SK-N-SH (cell line): ENCODE data around the gene SPEF2. TPM values are rescaled to one million over a fixed set of nuclear protein-coding genes. Genes with fewer than 3 reads are reported as not detected.

Source experiments
- CTCF ChIA-PET: fragments of 300-600, 350-600 bp; formaldehyde crosslinking; extraction: SDS; loops from one replicate; lab custom pipeline; 2021; lab: Yijun Ruan, JAX
- POLR2A ChIA-PET: fragments of 350-600 bp; sonication (Branson Sonifier 250); formaldehyde crosslinking; extraction: SDS; loops from one replicate; lab custom pipeline; 2020; ENCODE audit warnings: antibody characterized with exemption, inconsistent platforms; lab: Yijun Ruan, JAX
- DNase-seq: peaks from one replicate; pipeline ENCODE4 v3.0.0; 2012
- H2AFZ ChIP-seq: fragments of 200-600 bp; sonication (generic); 2 replicates; pipeline ENCODE4 v1.8.1; 2016; ENCODE audit warnings: antibody characterized with exemption, mild to moderate bottlenecking, low read depth
- H3F3A ChIP-seq: fragments of 200-600 bp; sonication (generic); replicated peaks from 2 replicates; pipeline ENCODE3; 2016; ENCODE audit warnings: antibody characterized with exemption, mild to moderate bottlenecking; ENCODE audit not compliant: insufficient read depth
- H3K27ac ChIP-seq, 2 experiments: fragments of 200-500 bp in 1 of 2; fragments of 200-600 bp in 1 of 2; sonication (Bioruptor generic) in 1 of 2; sonication (generic), shearing (Covaris generic) in 1 of 2; 2 replicates each; pipeline versions ENCODE4 v1.5.1 to v1.6.1; 2014 to 2016; ENCODE audit warnings: low read depth in 2 of 2, inconsistent platforms in 1 of 2, low read length in 1 of 2, mild to moderate bottlenecking in 1 of 2, mixed read lengths in 1 of 2
- H3K27me3 ChIP-seq: fragments of 200-600 bp; sonication (generic), shearing (Covaris generic); 2 replicates; pipeline ENCODE4 v1.6.1; 2016; ENCODE audit warnings: mixed run types; ENCODE audit not compliant: insufficient read depth
- H3K36me3 ChIP-seq, 2 experiments: fragments of 200-500 bp in 1 of 2; fragments of 200-600 bp in 1 of 2; sonication (Bioruptor generic) in 1 of 2; sonication (generic) in 1 of 2; replicated peaks in 1 of 2; 2 replicates each; pipeline versions ENCODE3 to v1.5.1; 2014 to 2016; ENCODE audit warnings: low read length in 1 of 2, mild to moderate bottlenecking in 1 of 2; ENCODE audit not compliant: insufficient read depth in 2 of 2, control insufficient read depth in 1 of 2
- H3K4me1 ChIP-seq, 2 experiments: fragments of 200-500 bp in 1 of 2; fragments of 200-600 bp in 1 of 2; sonication (Bioruptor generic) in 1 of 2; sonication (generic), shearing (Covaris generic) in 1 of 2; 2 replicates each; pipeline versions ENCODE4 v1.5.1 to v1.6.1; 2014 to 2016; ENCODE audit warnings: low read depth in 1 of 2, low read length in 1 of 2, mixed run types in 1 of 2; ENCODE audit not compliant: insufficient read depth in 2 of 2, control insufficient read depth in 1 of 2
- H3K4me2 ChIP-seq: fragments of 200-600 bp; sonication (generic), shearing (Covaris generic); 2 replicates; pipeline ENCODE4 v1.6.1; 2017; ENCODE audit warnings: mixed run types
- H3K4me3 ChIP-seq, 2 experiments: fragments of 200-500 bp in 1 of 2; fragments of 200-600 bp in 1 of 2; sonication (Bioruptor generic) in 1 of 2; sonication (generic), shearing (Covaris generic) in 1 of 2; 2 replicates each; pipeline versions ENCODE4 v1.5.1 to v1.8.1; 2014 to 2016; ENCODE audit warnings: low read depth in 2 of 2, inconsistent platforms in 1 of 2, low read length in 1 of 2, mild to moderate bottlenecking in 1 of 2, mixed read lengths in 1 of 2, moderate library complexity in 1 of 2
- H3K79me2 ChIP-seq: fragments of 200-600 bp; sonication (generic); 2 replicates; pipeline ENCODE4 v1.8.1; 2017; ENCODE audit warnings: mild to moderate bottlenecking; ENCODE audit not compliant: insufficient read depth
- H3K9ac ChIP-seq: fragments of 200-600 bp; sonication (generic); 2 replicates; pipeline ENCODE4 v1.6.1; 2017; ENCODE audit warnings: mixed run types
- H3K9me2 ChIP-seq: fragments of 200-600 bp; sonication (generic); 2 replicates; pipeline ENCODE4 v1.6.1; 2017; ENCODE audit warnings: mixed run types
- H3K9me3 ChIP-seq: fragments of 200-600 bp; sonication (generic); 2 replicates; pipeline ENCODE4 v1.6.1; 2017; ENCODE audit warnings: mixed run types, mild to moderate bottlenecking, moderate library complexity
- H4K20me1 ChIP-seq: fragments of 200-600 bp; sonication (generic); 2 replicates; pipeline ENCODE4 v1.6.1; 2017; ENCODE audit warnings: mild to moderate bottlenecking, mixed run types; ENCODE audit not compliant: insufficient read depth
- ELF1 ChIP-seq: IDR thresholded peaks from 2 replicates; pipeline ENCODE4 v1.4.0; 2012
- EP300 ChIP-seq, 2 experiments: IDR thresholded peaks; 2 replicates each; pipeline versions ENCODE4 v1.4.0 to v1.6.1; 2012; ENCODE audit warnings: borderline replicate concordance in 1 of 2, low read depth in 1 of 2, low read length in 1 of 2
- EZH2phosphoT487 ChIP-seq: fragments of 200-600 bp; sonication (generic); IDR thresholded peaks from 2 replicates; pipeline ENCODE4 v1.6.1; 2017; ENCODE audit warnings: low read depth, mixed run types, mild to moderate bottlenecking, antibody characterized with exemption, moderate library complexity, borderline replicate concordance
- FOXM1 ChIP-seq: IDR thresholded peaks from 2 replicates; pipeline ENCODE4 v1.4.0; 2012; ENCODE audit warnings: low read depth, mild to moderate bottlenecking
- GABPA ChIP-seq: IDR thresholded peaks from 2 replicates; pipeline ENCODE4 v1.4.0; 2012; ENCODE audit warnings: low read depth, mild to moderate bottlenecking
- GATA2 ChIP-seq: sonication (generic); formaldehyde crosslinking; IDR thresholded peaks from 2 replicates; pipeline ENCODE4 v1.5.0; 2020; ENCODE audit warnings: mild to moderate bottlenecking, missing genetic modification reagents
- JUND ChIP-seq: IDR thresholded peaks from 2 replicates; pipeline ENCODE4 v1.4.0; 2012
- MEF2A ChIP-seq: IDR thresholded peaks from 2 replicates; pipeline ENCODE4 v1.4.0; 2012; ENCODE audit warnings: low read depth, borderline replicate concordance
- MXI1 ChIP-seq: IDR thresholded peaks from 2 replicates; pipeline ENCODE4 v1.6.1; 2012; ENCODE audit warnings: mild to moderate bottlenecking, low read depth, low read length, improper control_type of control experiment
- NFIC ChIP-seq: IDR thresholded peaks from 2 replicates; pipeline ENCODE4 v1.4.0; 2012; ENCODE audit warnings: borderline replicate concordance
- RAD21 ChIP-seq: IDR thresholded peaks from 2 replicates; pipeline ENCODE4 v1.6.1; 2012; ENCODE audit warnings: mild to moderate bottlenecking, low read length
- RXRA ChIP-seq: IDR thresholded peaks from 2 replicates; pipeline ENCODE4 v1.4.0; 2012; ENCODE audit warnings: low read depth, mild to moderate bottlenecking, borderline replicate concordance
- TAF1 ChIP-seq: IDR thresholded peaks from 2 replicates; pipeline ENCODE4 v1.6.1; 2012; ENCODE audit warnings: low read depth, mild to moderate bottlenecking, low read length, moderate library complexity, borderline replicate concordance
- TCF12 ChIP-seq: IDR thresholded peaks from 2 replicates; pipeline ENCODE4 v1.4.0; 2012
- USF1 ChIP-seq: IDR thresholded peaks from 2 replicates; pipeline ENCODE4 v1.4.0; 2012; ENCODE audit warnings: low read depth, borderline replicate concordance
- USF2 ChIP-seq: fragments of 150-350 bp; IDR thresholded peaks from 2 replicates; pipeline ENCODE4 v1.6.1; 2017; ENCODE audit warnings: antibody characterized with exemption, low read length, low read depth, borderline replicate concordance
- YY1 ChIP-seq: IDR thresholded peaks from 2 replicates; pipeline ENCODE4 v1.4.0; 2012; ENCODE audit warnings: low read depth, mild to moderate bottlenecking
- WGBS: methylation state at CpG from one replicate; pipeline ENCODE4 v1.1.6; 2017; ENCODE audit warnings: low lambda C conversion rate; 5-methylcytosine and 5-hydroxymethylcytosine counted together
- polyA plus RNA-seq, 3 experiments: library from polyadenylated mRNA; depleted of rRNA; stranded (reverse); fragments of >200 nt; gene quantifications; 2 replicates each; pipeline ENCODE4 v1.2.3, GENCODE V29; 2012
- TF ChIP-seq, protein P1 (sequence below): IDR thresholded peaks from 2 replicates; pipeline ENCODE4 v1.4.0; 2012; ENCODE audit warnings: low read depth
- TF ChIP-seq, protein P2 (sequence below): IDR thresholded peaks from 2 replicates; pipeline ENCODE4 v1.6.1; 2012; ENCODE audit warnings: mild to moderate bottlenecking, low read depth, low read length, moderate library complexity

The SPEF2 gene
- polyA plus RNA-seq, 1 of the 3 experiments (the other 2 are of a cell fraction): 1.6 TPM

GRCh38 chr5:35856765-35857351 is 239.2 kb downstream of the SPEF2 start, which contains the start of gene IL7R:
TSS of gene IL7R (plus strand) at chr5:35856891. CDS start at chr5:35856978, 87 bp downstream.
- DNase-seq: no peak
- H3K36me3 ChIP-seq: no peaks in the 10 kb centered on the region

DNA sequence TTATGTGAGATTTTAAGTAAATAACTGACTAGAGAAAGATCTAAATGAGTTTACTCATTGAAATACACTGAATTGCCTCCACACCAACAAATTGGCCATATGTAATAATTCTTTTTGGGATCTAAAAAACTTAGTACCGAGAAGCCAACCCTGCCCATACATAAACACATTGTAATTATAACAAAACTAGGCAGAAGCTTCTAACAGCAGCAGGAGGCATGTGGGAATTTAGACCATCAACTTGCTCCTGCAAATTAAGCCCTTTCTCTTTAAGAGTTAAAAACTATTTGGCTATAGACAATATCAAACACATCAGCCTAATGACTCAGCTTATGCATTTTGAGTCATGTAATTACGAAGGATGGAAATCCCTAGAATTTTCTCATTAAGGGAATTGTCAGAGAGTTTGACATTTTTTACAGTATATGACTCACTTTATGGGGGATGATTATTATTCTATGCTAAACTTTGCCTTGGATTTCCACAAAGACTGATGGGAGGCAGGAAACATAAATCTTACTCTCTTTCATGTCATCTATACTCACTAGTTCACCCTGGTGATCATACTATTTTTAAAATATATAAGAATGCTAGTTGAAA is 240.0 kb downstream of the SPEF2 start:
- H3K9me3 ChIP-seq: no peaks in the 10 kb centered on the region
- H3K4me3 ChIP-seq: peak overlapping the region in 1 of 2 experiments; percentile 13; a peak in 2 of 4 replicates
- peaks cover 0 to 38% of the 10 kb centered on the region in 2 experiments; a peak in 2 of 4 replicates for H3K4me1 ChIP-seq
- ChIA-PET POLR2A (no interaction called here), CTCF (no interaction called here)
- H3K4me2 ChIP-seq: peak overlapping the region; percentile 61; the same call in 1 of the 2 replicates
- peaks cover 6% of the 10 kb centered on the region; the same call in 1 of the 2 replicates for H3K79me2 ChIP-seq
- peak overlapping the region; percentile 55 to 87; a peak in 3 of 4 replicates for H3K27ac ChIP-seq
- no peaks in the 10 kb centered on the region for H3K27me3 ChIP-seq
- H4K20me1 ChIP-seq: no peaks in the 10 kb centered on the region
- H3K36me3 ChIP-seq: no peaks in the 10 kb centered on the region
- H3F3A ChIP-seq: peaks cover 21% of the 10 kb centered on the region
- peak overlapping the region; percentile 51; the same call in 1 of the 2 replicates for H3K9ac ChIP-seq
- no peak for DNase-seq
- H2AFZ ChIP-seq: peak overlapping the region; percentile 52; the same call in 1 of the 2 replicates
- H3K9me2 ChIP-seq: no peaks in the 10 kb centered on the region
- 14% methylated on average over 2 of the region's 2 CpGs for WGBS
- no peak for TF ChIP-seq YY1
- no peak for TF ChIP-seq USF1
- TF ChIP-seq TCF12: peak; percentile 82
- no peak for TF ChIP-seq EZH2phosphoT487
- no peak for TF ChIP-seq GABPA
- TF ChIP-seq GATA2: no peak
- peak; percentile 65; the same call in 1 of the 2 replicates for TF ChIP-seq FOXM1
- peak; percentile 65; the same call in 1 of the 2 replicates for TF ChIP-seq NFIC
- TF ChIP-seq JUND: peak; percentile 93
- no peak for TF ChIP-seq USF2
- peak in 1 of 2 experiments; percentile 89; a peak in 2 of 4 replicates for TF ChIP-seq EP300 (IDR thresholded peaks at IDR 0.05; ENCODE audit: borderline replicate concordance in 1 of 2, low read depth in 1 of 2, low read length in 1 of 2)
- TF ChIP-seq MXI1: no peak
- TF ChIP-seq RAD21: no peak
- no peak for TF ChIP-seq TAF1

More at GRCh38 chr5:35856765-35857351, 239.2 kb downstream of the SPEF2 start, which contains the start of gene IL7R:
- peak within 1 kb of the TSS; percentile 66 for H2AFZ ChIP-seq
- CTCF ChIA-PET: no interaction called here
- H4K20me1 ChIP-seq: no peaks in the 10 kb centered on the region
- POLR2A ChIA-PET: no interaction called here
- TF ChIP-seq, protein P1, sequence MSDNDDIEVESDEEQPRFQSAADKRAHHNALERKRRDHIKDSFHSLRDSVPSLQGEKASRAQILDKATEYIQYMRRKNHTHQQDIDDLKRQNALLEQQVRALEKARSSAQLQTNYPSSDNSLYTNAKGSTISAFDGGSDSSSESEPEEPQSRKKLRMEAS: no peak
- TF ChIP-seq MEF2A: no peak
- no peak for TF ChIP-seq ELF1
- TF ChIP-seq EP300 (IDR thresholded peaks at IDR 0.05; ENCODE audit: borderline replicate concordance in 1 of 2, low read depth in 1 of 2, low read length in 1 of 2): no peak
- TF ChIP-seq NFIC: no peak
- TF ChIP-seq RXRA: no peak
- TF ChIP-seq, protein P2, sequence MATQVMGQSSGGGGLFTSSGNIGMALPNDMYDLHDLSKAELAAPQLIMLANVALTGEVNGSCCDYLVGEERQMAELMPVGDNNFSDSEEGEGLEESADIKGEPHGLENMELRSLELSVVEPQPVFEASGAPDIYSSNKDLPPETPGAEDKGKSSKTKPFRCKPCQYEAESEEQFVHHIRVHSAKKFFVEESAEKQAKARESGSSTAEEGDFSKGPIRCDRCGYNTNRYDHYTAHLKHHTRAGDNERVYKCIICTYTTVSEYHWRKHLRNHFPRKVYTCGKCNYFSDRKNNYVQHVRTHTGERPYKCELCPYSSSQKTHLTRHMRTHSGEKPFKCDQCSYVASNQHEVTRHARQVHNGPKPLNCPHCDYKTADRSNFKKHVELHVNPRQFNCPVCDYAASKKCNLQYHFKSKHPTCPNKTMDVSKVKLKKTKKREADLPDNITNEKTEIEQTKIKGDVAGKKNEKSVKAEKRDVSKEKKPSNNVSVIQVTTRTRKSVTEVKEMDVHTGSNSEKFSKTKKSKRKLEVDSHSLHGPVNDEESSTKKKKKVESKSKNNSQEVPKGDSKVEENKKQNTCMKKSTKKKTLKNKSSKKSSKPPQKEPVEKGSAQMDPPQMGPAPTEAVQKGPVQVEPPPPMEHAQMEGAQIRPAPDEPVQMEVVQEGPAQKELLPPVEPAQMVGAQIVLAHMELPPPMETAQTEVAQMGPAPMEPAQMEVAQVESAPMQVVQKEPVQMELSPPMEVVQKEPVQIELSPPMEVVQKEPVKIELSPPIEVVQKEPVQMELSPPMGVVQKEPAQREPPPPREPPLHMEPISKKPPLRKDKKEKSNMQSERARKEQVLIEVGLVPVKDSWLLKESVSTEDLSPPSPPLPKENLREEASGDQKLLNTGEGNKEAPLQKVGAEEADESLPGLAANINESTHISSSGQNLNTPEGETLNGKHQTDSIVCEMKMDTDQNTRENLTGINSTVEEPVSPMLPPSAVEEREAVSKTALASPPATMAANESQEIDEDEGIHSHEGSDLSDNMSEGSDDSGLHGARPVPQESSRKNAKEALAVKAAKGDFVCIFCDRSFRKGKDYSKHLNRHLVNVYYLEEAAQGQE: no peak
- no peak for TF ChIP-seq TAF1
- no peaks in the 10 kb centered on the region for H3K9me3 ChIP-seq
- H3K9me2 ChIP-seq: no peaks in the 10 kb centered on the region
- H3K4me2 ChIP-seq: peak within 1 kb of the TSS; percentile 61; the same call in 1 of the 2 replicates
- H3K79me2 ChIP-seq: peaks cover 6% of the 10 kb centered on the region; the same call in 1 of the 2 replicates
- no peaks in the 10 kb centered on the region for H3K27me3 ChIP-seq
- peaks cover 21% of the 10 kb centered on the region for H3F3A ChIP-seq
- 0% methylated on average over 1 of the region's 1 CpG for WGBS
- peak within 1 kb of the TSS; percentile 34 to 87; a peak in 3 of 4 replicates for H3K27ac ChIP-seq
- peaks cover 0 to 44% of the 10 kb centered on the region in 2 experiments; a peak in 3 of 4 replicates for H3K4me1 ChIP-seq
- H3K4me3 ChIP-seq: peak within 1 kb of the TSS in 1 of 2 experiments; percentile 13; a peak in 2 of 4 replicates
- peak within 1 kb of the TSS; percentile 46; the same call in 1 of the 2 replicates for H3K9ac ChIP-seq
